T-helper 22 cell (primary cell): Measurements from ENCODE around the gene APRT.
A peak's percentile ranks its signal among the peaks of the same experiment; 100 is the strongest.
"Not testable (repeated sequence)": the region's sequence is repeated elsewhere in the genome, so short reads cannot be mapped to it uniquely, and the experiment has no call there.

Experiments used
- DNase-seq: peaks from one replicate; pipeline ENCODE4 v3.0.0-alpha.2; 2020; ENCODE audit warnings: low read depth

APRT gene

DNA sequence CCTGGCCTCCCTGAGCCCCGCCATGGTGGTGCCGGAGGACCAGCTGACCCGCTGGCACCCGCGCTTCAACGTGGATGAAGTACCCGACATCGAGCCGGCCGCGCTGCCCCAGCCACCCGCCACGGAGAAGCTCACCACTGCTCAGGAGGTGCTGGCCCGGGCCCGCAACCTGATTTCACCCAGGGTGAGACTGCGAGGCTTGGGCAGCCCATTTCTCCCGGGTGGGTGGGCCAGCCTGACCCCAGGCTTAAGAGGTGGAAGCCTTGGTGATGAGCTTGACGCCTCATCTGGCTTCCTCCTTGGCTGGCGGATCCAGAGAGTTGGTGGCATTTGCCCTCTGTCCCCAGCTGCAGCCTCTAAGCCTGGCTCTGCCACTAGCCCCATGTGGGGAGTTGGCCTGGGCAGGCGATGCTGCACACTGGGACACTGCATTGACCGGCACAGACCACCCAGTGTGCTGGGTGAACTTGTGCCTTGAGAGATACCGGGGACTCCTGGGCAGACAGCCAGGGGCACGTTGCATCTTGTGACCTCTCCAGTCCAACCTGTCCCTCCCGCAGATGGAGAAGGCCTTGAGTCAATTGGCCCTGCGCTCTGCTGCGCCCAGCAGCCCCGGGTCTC is 5.1 kb downstream of the APRT start:
- no peak for DNase-seq

DNA sequence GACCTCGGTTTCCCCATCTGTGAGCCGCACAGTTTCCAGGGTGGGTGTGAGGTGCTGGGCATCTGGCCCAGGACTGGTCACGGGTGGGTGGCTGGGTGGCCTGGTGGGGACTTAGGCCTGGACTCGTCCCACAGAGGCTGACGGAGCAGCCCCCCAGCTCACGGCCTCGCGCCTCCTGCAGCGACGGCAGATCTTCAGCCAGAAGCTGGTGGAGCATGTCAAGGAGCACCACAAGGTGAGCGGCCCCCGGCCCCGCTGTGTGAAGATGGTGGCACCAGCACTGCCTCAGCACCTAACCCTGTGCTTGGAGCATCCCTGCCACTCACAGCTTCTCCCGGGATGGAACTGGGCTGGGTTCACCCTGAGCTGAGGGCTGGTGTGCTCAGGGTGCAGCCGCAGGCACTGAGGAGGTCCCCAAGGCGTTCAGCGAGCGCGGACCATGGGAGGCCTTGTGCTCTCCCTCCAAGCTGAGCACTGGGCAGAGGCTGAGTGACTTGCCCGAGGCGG is 5.8 kb downstream of the APRT start:
- no peak for DNase-seq

DNA sequence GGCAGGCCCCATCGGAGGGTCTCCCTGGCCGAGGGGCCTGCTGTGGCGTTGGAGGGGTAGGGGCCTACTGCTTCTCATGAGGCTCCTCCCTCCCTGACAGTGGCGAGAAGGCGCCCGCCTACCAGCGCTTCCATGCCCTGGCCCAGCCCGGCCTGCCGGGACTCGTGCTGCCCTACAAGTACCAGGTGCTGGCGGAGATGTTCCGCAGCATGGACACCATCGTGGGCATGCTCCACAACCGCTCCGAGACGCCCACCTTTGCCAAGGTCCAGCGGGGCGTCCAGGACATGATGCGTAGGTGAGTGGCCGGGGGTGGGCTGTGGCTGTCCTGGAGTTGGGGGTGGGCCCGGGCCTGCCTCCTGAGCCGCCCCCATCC is 6.4 kb downstream of the APRT start:
- no peak for DNase-seq

DNA sequence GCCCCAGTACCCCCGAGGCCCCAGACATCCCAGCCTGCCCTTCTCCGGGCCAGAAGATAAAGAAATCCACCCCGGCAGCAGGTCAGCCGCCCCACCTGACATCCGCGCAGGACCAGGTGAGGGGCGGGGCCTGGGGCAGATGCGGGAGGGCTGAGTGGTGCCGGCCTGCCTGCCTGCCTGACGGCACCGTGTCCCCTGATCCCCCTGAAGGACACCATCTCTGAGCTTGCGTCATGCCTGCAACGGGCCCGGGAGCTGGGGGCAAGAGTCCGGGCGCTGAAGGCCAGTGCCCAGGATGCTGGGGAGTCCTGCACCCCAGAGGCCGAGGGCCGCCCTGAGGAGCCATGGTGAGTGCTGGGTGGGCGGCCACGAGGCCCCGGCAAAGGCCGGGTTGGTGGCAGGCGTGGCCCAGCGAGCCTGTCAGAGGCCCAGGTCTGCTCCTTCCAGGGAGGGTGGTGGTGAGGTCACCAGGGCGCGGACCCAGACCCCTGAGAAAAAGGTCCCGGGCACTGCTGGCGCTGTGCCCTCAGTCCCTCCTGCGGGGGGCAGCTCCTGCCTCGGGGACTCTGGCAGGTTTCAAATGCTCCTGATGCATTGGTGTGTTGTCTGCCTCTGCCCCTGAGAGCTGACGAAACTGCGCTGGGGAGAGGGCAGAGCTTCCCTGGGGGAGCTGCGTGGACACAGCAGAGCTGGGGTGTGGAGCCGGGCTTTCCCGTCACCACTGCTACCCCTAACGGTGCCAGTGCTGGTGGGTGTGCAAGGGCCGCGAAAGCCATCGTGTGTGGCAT is 7.0 kb downstream of the APRT start:
- DNase-seq: no peak

DNA sequence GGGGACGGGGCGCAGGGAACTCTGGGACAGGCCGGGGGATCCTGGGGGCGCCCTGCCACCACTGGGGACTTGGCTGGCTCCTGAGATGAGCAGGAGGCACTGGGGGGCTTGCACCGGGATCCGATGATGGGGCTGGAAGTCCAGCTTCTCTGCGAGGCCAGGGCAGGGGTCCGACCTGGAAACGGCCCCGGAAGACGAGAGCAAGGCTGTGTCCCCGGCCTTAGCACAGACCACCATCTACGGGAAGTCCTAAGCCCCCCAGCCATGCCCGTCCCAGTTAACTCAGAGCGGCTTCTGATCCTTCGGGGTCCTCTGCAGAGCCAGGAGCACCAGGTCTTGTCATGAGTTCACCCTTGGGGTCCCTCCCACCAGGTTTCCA is 7.6 kb downstream of the APRT start:
- no peak for DNase-seq

DNA sequence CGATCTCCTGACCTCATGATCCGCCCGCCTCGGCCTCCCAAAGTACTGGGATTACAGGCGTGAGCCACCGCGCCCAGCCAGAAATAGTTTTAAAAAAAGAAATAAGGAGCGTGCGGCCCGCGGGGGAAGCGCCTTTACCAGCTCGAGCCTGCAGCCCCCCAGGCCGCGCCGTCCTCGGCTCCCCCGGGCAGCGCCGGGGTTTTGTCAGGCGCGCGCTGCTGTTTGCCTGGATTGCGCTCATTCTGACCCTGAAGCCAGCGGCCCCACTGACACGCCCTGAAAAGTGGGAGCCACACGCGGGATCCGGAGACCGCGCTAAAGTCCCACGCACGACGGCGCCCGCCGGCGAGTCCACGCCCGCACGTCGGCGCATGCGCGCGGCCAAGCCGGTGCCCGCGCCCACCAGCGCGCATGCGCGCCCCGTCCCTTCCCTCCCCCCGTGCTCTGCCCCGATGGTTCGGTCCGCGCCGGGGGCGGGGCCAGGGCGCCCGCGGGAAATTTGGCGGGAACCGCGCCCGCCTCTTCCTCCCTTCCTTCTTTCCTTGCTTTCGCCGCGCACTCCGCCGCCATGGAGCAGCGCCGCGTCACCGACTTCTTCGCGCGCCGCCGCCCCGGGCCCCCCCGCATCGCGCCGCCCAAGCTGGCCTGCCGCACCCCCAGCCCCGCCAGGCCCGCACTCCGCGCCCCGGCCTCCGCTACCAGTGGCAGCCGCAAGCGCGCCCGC is 8.3 kb downstream of the APRT start, which contains the start of gene CDT1:
TSS of gene CDT1 (plus strand) at position 526 of the 724 bp plus-strand sequence. CDS start at position 569, 43 bp downstream.
- DNase-seq: peak; percentile 72

DNA sequence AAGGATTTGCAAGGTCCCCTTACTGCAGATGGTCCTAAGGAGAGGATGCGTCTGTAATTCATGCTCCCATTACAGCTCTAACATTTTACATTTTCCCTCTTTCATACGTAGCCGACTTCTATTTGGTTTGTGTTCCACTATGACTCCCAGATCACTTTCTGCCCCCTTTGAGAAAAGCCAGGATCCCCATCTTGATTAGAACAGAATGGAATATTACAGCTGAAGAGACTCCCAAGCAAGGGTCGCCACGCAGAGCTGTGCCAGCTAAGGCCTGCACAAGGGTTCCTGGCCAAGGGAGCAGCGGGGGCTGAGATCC is 11.5 kb downstream of the APRT start:
- DNase-seq: no peak

DNA sequence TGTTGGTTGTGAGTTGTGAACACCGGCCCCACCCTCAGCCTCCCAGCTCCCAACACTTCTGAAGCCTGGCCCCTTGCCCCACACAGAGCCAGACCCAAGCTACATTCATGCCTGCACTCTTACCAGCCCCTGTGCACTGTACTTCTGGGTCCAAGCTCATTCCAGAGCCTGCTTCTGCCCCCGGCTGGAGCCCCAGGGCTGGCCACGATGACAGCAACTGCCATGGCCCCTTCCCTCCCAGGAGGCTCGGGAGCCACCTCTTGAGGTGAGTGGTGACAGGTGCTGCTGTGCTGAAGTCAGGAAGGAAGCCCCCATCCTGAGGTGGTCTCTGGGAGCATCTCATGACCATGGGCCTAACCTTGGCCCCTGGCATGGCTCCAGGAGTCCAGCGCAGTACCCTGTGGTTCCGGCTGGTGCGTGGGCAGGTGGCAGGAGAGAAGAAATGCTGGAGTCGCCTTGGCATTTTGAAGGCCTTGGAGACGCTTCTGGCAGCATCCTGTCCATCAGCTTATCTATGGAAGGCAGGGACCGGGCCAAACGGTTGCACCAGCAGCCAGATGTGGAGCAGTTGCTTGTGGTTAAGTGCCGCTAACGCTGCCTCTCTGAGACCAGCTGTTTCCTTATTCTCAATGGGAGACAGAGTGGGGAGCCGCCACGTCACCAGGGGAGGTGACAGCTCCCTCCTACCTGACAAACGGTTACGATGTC is 12.0 kb downstream of the APRT start:
- no peak for DNase-seq

DNA sequence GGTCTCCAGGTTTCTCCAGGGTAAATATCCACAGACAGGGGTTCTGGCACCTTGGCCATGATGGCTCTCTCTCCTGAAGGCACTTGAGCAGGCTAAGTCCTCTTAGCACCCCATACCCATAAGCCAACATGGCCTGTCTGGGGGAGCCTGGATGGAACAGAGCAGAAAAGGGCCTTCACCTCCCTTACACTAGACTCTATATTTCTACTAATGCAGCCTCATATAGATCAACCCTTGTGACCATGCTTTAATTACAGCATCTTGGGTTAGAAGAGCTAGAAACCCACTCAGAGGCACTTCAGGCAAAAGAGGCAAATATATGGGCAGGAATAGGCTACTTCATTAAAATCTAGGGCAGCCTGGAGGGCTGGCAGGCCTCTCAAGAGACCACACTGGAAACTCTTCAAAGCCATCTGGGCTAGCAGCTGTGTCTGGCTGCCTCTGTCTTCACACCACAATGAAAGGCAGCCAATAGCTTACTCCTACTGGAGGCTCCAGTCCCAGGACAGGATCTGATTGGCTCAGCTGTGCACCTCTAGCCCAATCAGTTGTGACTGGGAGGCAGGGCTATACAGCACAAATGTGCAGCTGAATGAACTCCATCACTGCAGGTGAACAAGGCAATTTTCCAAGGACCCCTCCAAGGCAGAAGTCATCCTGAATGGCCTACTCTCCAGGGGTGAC is 12.8 kb downstream of the APRT start:
- no peak for DNase-seq

DNA sequence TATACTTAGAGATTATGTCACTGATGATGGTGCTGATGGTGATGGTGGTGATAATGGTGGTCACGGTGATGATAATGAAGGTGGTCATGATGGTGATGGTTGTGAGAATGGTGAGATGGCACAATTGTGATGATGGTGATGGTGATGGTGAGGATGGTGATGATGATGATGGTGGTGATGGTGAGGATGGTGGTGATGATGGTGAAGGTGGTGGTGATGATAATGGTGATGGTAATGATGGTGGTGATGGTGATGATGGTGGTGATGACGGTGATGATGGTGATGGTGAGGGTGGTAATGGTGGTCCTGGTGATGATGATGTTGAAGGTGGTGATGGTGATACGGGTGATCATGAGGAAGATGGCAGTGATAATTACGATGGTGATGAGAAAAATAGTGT is 13.7 kb downstream of the APRT start:
- DNase-seq: no peak

DNA sequence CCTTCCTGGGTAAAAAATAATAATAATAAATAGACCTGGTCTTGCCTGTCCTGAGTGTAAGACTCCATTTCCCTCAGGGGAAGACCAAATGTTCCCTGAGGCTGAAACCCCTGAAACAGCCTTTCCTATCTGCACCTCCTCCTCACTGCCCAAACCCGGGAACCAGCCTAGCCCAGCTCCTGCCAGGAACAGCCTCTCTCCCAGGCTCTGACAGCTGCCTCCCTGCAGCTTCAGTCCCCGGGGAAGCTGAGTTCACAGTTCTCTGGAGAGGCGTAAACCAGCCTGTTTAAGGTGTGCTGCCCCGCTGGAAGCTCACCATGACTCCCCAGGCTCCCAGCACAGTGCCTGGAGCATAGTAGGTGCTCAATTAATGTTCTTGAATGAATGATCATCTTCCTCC is 15.4 kb downstream of the APRT start:
- DNase-seq: no peak

DNA sequence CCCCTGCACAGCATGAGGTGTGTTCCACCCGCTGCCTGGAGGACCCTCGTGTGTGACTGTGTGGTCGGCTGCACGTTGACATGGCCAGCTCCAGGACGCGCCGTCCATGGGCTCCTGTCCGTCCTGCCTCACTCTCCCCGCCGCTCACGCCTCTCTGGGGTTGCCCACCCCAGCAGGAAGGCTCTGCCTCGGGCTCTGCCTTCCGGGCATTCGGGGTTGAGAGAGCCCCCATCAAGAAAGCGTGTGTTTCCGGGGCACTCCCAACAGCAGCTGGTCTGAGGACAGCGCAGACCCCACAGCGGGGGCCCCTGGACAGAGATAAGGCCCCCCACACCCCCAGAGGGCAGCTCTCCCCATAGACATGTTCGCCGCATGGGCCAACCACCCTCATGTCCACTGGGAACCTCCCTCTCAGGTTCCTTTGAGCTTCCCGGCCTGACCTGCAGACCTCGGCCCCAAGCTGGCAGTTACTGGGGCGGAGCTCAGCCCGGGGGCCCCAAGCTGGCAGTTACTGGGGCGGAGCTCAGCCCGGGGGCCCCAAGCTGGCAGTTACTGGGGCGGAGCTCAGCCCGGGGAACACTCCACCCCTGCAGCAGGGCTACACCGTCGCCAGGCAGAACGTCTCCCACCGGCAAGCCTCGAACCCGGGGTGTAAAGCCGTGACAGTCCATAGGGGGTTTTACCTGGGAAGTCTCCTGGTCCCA is 18.3 kb downstream of the APRT start:
- DNase-seq: no peak

DNA sequence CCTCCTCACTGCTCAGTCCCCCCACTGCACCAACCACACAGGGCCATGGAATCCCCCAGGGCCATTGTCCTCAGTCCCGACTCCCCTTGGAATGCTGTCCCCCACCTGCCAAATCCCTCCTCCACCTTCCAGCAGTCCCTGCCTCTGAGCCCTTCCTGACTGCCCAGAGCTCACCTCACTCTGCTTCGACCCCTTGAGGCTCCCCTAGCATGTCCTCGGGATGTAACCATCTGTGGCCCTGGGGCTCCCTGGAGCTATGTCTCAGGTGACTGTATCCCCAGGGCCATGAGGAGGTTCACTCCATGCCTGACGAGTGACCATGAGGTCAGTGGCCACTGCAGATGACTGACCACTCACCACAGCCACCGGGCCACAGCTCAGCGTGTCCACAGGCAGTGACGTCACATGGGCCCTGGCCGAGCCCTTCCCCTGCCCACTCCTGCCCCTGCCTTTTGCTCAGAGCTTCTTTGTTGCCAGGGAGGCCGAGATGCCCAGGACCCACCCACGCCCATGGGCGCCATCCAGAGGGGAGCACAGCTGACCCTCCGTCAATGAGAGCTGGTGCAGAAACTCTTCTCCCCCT is 19.0 kb downstream of the APRT start:
- DNase-seq: no peak

DNA sequence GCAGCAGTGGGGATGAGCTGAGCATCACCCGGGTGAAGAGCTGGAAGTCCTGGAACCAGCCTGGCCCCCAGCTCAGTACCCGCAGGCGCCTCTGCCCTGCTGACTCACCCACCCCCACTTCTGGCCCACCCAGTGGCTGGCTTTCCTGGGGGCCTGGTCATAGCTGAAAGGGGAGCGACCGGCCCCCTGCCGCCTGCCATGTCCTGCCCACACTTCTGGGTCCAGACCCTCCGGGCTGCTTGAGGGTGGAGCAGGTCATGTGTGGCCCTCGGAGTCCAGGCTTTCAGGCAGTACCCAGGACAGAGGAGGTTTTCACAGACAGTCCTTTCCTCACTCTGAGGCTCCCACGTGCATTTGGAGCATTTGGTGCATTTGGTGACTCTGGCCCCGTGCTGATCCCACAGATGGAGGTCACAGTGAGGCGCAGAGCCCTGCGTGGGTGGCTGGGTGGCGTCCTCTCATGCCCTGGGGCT is 19.6 kb downstream of the APRT start:
- no peak for DNase-seq

DNA sequence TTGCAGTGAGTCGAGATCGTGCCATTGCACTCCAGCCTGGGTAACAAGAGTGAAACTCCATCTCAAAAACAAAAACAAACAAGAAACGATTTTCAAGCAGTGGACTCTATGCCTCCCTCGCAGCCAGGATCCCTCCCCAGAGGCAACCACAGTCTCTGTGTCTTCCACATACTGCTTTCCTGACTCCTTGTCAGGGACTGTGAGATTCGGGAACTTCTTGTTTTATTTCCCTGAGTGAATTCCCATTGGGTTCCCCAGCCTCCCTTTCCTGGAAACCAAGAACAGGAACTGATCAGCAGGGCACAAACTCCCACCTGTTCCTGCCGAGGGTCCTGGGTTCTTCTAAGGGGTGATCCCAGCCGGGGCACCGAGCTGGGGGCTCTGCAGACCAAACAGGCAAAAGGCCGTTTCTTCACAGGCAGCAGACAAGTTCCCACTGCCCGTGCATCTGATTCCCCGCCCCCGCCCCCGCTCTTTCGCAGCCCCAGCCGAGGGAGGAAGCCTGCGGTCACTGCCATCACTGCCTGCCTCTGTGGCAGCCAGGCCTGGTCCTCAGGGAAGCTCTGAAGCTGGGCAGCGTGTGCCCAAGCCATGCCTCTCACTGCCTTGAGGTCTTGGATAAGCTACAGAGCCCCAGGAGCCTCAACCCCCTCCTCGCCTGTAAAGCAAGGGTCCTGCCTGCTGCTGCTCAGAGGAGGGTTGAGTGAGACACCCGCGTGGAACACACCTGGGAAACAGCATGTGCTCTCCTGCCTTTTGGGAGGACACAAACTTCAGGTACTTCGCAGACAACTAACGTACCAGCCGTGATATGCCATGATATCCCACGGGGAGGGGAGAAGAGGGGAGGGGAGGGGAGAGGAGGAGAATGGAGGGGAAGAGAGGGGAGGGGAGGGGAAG is 21.2 kb downstream of the APRT start:
- DNase-seq: peak; percentile 50

DNA sequence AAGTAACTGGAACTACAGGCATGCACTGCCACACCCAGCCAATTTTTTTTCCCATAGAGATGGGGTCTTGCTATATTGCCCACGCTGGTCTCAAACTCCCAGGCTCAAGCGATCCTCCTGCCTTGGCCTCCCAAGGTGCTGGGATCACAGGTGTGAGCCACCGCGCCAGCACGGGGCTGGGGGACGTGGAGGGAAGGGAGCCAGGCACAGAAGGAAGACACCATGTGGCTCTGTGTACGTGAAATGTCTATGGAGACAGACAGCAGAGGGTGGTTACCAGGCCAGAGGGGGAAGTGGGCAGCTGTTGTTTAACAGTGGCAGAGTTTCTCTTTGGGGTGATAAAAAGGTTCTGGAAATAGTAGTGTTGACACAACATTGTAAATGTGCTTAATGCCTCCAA is 22.1 kb downstream of the APRT start:
- DNase-seq: no peak

DNA sequence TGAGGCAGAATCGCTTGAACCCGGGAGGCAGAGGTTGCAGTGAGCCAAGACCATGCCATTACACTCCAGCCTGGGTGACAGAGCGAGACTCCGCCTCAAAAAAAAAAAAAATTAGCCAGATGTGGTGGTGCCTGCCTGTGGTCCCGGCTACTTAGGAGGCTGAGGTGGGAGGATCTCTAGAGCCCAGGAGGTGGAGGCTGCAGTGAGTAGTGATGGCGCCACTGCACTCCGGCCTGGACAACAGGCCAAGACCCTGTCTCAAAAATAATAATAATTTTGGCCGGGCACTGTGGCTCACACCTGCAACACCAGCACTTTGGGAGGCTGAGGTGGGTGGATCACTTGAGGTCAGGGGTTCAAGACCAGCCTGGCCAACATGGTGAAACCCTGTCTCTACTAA is 23.0 kb downstream of the APRT start:
- not testable (repeated sequence) for DNase-seq

DNA sequence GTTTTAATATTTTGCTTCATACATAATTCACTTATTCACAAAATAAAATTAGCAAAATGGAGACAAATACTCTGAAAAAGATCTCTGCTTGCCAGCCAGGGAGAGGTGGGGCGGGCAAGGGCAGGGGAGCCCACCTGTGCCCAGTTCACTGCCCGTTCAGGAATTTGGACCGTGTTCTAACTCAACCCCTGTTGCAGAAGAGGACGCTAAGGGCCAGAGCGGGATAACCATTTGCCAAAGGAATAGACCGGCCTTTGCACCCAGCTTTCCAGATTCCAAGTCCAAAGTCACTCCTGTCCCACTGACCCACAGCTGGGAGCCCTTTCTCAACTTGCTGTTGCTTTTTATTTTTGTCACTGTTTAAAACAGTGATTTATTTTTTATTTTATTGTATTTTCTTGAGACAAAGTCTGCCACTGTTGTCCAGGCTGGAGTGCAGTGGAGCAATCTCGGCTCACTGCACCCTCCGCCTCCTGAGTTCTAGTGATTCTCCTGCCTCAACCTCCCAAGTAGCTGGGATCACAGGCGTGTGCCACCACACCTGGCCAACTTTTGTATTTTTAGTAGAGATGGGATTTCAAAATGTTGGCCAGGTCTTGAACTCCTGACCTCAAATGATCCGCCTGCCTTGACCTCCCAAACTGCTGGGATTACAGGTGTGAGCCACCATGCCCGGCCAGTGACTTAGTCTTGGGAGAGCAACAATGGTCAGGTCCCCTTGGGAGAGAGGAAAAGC is 24.0 kb downstream of the APRT start:
- DNase-seq: no peak
